Mononuclear cell (primary cell): ENCODE measurements around the gene TENM3. TPM values are rescaled to one million over a fixed set of nuclear protein-coding genes. Genes with fewer than 3 reads are reported as not detected.

Experiments used
- H3K27me3 ChIP-seq: 2 replicates; pipeline ENCODE4 v1.6.0; 2011; ENCODE audit warnings: low read length, control low read depth; ENCODE audit not compliant: insufficient read depth
- H3K4me1 ChIP-seq: 2 replicates; pipeline ENCODE4 v1.5.1; 2011; ENCODE audit warnings: mild to moderate bottlenecking, low read length, control low read depth; ENCODE audit not compliant: insufficient read depth
- H3K4me3 ChIP-seq: 2 replicates; pipeline ENCODE4 v1.5.1; 2011; ENCODE audit warnings: mild to moderate bottlenecking, low read length, moderate library complexity
- H3K9me3 ChIP-seq: 2 replicates; pipeline ENCODE4 v1.5.1; 2011; ENCODE audit warnings: low read depth, mild to moderate bottlenecking, control low read depth, low read length
- total RNA-seq: library from RNA; depleted of rRNA; stranded (reverse); fragments of >200 nt; gene quantifications from one replicate; pipeline ENCODE4 v1.2.3, GENCODE V29; 2012

TENM3 gene
- total RNA-seq, 1 donor, result not detected

GRCh38 chr4:182577411-182577810, 334.2 kb downstream of the TENM3 start:
- H3K4me1 ChIP-seq, result no peaks in the 10 kb centered on the region

DNA sequence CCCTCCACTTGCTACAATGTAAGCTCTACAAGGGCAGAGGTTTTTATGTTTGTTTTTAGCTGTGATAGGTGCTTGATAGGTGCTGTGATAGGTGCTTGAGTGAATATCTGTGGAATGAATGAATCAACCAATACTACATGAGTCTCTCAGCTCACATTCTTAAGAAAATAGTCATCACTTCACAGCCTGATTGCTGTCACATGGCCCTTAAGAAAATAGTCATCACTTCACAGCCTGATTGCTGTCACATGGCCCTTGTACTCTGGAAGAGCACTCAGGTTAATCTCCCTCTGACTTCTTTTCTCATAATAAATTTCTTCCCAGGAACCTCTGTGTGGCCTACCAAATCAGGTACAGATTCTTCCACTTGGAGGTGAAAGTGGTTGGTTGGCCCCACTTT, 335.2 kb downstream of the TENM3 start:
- H3K9me3 ChIP-seq, result no peaks in the 10 kb centered on the region
- H3K27me3 ChIP-seq, result no peaks in the 10 kb centered on the region
- H3K4me1 ChIP-seq, result no peaks in the 10 kb centered on the region
- H3K4me3 ChIP-seq, result no peak overlapping the region

More at GRCh38 chr4:182577411-182577810, 334.2 kb downstream of the TENM3 start:
- no peaks in the 10 kb centered on the region for H3K9me3 ChIP-seq
- H3K4me3 ChIP-seq, result no peak overlapping the region
- H3K27me3 ChIP-seq, result no peaks in the 10 kb centered on the region

DNA sequence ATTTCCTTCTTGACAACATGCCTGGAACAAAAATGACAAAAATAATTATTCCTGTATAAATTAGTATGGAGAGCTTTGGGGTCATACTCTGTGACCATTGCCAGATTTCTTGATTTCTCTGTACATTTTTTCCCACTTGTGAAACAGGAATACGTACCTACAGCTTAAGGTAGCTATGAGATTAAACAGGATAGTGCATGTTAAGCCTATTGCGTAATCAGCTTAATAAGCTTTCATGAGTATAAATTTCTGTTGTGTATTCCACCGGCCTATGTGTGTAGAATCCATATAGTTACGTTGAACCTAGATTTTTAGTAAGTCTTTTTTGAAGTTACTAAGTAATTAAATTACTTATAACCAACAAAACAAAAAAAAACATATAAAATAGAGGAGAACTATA, 339.0 kb downstream of the TENM3 start:
- Histone ChIP-seq H3K27me3 (no peaks in the 10 kb centered on the region), H3K9me3 (no peaks in the 10 kb centered on the region), H3K4me1 (no peaks in the 10 kb centered on the region), H3K4me3 (no peak overlapping the region)

DNA sequence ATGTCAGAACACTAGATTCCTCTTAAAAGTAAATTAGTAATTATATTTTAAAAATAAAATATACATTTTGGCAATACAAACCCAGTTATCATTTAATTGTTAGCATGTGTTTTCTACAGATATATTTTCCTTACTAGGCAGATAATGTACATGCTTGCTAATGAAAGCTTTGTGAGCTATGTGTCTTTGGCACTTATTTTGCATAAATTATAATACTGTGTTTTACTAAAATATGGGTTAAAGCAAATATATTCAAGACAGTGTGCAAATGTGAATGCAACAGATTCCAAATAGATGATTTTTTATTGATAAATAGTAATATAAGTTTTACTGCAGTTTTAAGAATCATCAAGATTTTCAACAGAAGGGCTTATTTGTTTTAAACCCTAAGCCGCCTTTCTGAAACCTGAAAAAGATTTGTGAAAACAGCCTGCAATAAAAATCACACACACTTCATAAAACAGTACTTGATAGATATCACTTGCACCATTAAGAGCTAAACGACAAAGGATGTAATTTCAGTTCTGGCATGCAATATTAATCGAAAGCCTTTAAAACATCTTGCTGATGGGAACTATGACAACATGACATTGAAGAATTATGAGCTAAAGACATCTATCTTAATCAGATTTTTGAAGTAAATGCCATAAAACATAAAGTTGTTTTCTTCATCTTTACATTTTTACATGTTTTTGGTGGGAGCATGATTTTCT, 340.7 kb downstream of the TENM3 start:
- Histone ChIP-seq H3K4me1 (no peaks in the 10 kb centered on the region), H3K9me3 (peaks cover 2% of the 10 kb centered on the region), H3K4me3 (no peak overlapping the region), H3K27me3 (no peaks in the 10 kb centered on the region)

DNA sequence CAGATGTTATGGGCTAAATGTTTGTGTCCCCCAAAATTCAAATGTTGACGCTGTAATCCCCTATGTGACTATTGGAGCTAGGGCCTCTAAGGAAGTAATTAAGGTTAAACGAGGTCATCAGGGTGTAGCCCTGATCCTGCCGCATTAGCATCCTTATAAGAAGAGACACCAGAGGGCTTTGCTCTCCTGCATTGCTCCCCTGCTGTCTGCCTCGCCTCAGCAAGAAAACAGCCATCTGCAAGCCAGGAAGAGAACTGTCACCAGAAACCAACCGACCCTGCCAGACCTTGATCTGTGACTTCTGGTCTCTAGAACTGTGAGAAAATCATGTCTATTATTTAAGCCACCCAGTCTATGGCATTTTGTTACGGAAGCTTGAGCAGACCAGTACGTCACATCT, 342.1 kb downstream of the TENM3 start:
- H3K4me1 ChIP-seq, result no peaks in the 10 kb centered on the region
- no peaks in the 10 kb centered on the region for H3K27me3 ChIP-seq
- H3K9me3 ChIP-seq, result peaks cover 6% of the 10 kb centered on the region
- no peak overlapping the region for H3K4me3 ChIP-seq

DNA sequence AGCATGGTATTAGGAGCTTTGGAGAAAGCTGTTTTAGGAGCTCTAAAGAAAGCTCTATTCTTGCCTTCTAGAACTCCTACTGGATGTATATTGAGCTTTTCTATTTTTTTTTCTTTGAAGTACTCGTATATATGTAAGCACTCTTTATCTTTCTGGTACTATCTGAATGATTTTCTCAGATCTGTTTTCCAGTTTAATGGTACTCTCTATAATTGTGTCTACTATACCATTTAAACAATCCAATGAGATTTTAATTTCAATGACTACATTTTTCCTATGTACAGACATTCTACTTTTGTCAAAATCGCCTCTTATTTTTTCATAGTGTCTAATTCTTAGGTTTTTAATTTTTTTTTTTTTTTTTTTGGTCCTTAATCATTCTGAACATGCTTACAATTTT, 345.9 kb downstream of the TENM3 start:
- no peaks in the 10 kb centered on the region for H3K27me3 ChIP-seq
- H3K9me3 ChIP-seq, result peaks cover 6% of the 10 kb centered on the region
- no peak overlapping the region for H3K4me3 ChIP-seq
- H3K4me1 ChIP-seq, result no peaks in the 10 kb centered on the region

DNA sequence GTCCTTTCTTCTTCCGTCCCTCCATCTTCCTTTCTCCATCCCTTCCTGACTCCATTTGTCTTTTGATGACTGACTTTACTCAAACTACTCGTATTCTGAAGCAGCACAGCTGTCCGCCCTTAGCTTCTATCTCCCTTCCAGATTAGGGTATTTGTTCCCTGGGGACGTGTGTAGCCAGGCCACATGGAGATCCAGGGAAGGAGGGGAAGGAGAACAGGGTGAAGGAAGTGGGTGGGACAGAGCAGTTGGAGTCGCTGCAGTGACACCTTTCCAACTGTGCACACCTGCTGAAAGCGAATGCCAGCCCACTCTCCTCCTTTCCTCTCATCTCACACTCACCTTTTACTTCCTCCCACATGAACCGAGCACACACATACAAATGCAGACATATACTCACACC, 350.2 kb downstream of the TENM3 start:
- Histone ChIP-seq H3K27me3 (no peaks in the 10 kb centered on the region), H3K9me3 (peaks cover 6% of the 10 kb centered on the region), H3K4me1 (no peaks in the 10 kb centered on the region), H3K4me3 (no peak overlapping the region)

DNA sequence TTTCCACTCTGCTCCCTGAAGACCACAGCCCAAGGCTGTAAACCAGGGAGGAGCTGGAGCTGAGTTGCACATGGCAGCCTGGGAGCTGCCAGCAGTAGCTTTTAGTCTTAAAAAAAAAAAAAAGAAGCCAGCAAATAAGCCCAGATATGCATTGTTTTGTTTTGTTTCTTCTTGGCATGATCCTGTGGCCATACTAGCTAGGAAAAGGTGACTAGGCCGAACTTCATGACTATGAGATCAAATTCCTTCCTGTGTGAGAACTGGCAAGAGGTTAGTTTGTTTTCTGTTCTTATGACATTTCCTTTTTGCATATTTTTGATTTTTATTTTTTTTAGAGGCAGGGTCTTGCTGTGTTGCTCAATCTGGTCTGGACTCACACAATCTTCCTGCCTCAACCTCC, 350.7 kb downstream of the TENM3 start:
- Histone ChIP-seq H3K27me3 (no peaks in the 10 kb centered on the region), H3K4me3 (no peak overlapping the region), H3K4me1 (no peaks in the 10 kb centered on the region), H3K9me3 (peaks cover 3% of the 10 kb centered on the region)

DNA sequence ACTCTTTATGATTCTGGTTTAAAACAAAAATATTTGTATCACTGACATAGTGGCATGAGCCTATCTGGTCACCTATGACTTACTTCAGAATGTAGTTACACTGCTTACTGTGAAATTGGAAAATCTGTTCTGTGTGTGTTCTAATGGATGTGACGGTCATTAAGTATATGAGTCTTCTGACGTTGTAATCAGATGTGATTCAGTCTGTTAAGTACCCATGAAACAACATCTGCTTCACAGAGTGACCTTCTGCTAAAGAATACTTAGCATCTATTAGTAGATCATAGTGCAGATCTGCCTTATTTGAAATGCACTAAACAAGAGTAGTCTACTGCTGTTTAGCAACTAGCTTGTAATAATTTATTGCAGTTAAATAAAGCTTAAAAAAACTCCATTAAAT, 356.9 kb downstream of the TENM3 start:
- Histone ChIP-seq H3K4me3 (no peak overlapping the region), H3K27me3 (no peaks in the 10 kb centered on the region), H3K4me1 (no peaks in the 10 kb centered on the region), H3K9me3 (no peaks in the 10 kb centered on the region)

DNA sequence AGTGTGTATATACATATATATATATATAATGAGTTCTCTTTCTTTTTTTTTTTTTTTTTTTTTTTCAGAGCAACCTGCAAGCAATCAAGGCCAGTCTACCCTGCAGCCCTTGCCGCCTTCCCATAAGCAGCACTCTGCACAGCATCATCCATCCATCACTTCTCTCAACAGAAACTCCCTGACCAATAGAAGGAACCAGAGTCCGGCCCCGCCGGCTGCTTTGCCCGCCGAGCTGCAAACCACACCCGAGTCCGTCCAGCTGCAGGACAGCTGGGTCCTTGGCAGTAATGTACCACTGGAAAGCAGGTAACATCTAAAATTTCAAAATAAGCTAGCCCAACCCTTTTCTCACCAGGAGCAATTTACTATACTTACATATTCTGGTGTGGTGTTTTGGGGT, 357.7 kb downstream of the TENM3 start:
- Histone ChIP-seq H3K4me3 (no peak overlapping the region), H3K4me1 (no peaks in the 10 kb centered on the region), H3K9me3 (no peaks in the 10 kb centered on the region), H3K27me3 (no peaks in the 10 kb centered on the region)

DNA sequence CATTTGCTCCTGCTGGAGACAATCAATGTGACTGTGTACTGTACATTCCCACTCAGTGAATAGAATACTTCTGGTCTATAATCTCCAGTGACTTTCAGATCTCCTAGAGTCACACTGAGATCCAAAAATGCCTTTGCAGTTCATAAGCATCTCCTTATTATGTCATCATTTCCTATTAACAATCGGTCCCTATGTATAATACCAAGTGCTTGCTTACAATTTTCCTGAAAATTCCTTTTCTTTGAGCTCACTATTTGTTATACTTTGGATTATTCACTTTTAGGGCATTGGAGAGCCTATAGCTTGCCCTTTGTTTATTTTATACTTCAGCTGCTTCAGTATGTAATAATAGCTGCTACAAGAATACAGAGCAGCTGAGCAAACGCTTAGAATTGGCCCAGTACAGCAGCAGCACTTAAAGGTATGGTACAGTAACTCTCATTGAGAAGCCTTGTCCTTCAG, 361.0 kb downstream of the TENM3 start:
- no peaks in the 10 kb centered on the region for H3K27me3 ChIP-seq
- no peak overlapping the region for H3K4me3 ChIP-seq

GRCh38 chr4:182604953-182605352, 361.8 kb downstream of the TENM3 start:
- no peaks in the 10 kb centered on the region for H3K9me3 ChIP-seq
- H3K4me1 ChIP-seq, result no peaks in the 10 kb centered on the region
- no peaks in the 10 kb centered on the region for H3K27me3 ChIP-seq
- H3K4me3 ChIP-seq, result no peak overlapping the region

More for the DNA sequence above, 361.0 kb downstream of the TENM3 start:
- Histone ChIP-seq H3K9me3 (no peaks in the 10 kb centered on the region), H3K4me1 (no peaks in the 10 kb centered on the region)

DNA sequence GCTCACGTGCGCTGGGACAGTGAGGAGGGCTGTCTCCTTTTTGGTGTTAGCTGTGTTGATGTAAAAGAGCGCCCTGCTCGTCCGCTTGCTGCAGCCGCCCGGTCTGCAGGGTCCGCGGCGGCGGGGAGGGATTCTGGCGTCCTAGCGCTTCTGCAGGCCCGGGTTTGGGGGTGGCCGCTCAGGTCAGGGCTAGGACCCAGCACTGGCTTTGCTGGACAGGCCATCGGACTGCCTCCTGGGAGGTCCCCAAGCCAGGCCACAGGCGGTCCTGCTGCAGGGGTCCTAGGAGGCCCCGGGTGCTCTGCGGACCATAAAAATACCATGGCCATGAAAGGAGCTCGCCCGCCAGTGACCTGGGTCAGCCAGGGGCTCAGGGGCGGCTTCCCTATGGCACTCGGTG, 365.3 kb downstream of the TENM3 start:
- H3K4me1 ChIP-seq, result no peaks in the 10 kb centered on the region
- H3K9me3 ChIP-seq, result no peaks in the 10 kb centered on the region
- no peaks in the 10 kb centered on the region for H3K27me3 ChIP-seq
- no peak overlapping the region for H3K4me3 ChIP-seq

- H3K9me3 ChIP-seq, result no peaks in the 10 kb centered on the region
- H3K4me1 ChIP-seq, result no peaks in the 10 kb centered on the region
- no peaks in the 10 kb centered on the region for H3K27me3 ChIP-seq
- H3K4me3 ChIP-seq, result no peak overlapping the region
Measured at GRCh38 chr4:182616476-182616875, 373.3 kb downstream of the TENM3 start.

DNA sequence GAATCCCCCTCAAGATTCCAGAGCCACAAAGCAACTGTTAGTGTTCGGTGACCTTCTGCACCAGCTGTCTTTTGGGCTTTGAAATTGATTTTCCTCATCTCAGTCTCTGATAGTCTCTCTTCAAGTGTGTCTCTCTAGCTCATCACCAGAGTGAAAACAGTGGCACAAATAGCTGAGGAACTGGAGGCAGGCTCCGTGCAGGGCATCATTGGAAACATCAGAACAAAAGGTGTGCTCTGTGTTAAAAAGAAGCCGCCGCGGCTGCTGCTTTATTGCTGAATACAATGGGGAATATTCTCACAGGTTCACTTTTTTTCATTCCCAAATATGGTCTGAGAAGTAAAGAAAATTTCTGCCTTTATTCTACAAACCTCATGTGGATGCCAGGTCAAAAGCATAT, 376.5 kb downstream of the TENM3 start:
- no peaks in the 10 kb centered on the region for H3K4me1 ChIP-seq
- H3K9me3 ChIP-seq, result no peaks in the 10 kb centered on the region
- H3K4me3 ChIP-seq, result no peak overlapping the region
- no peaks in the 10 kb centered on the region for H3K27me3 ChIP-seq
